Sigmoid colon (tissue), 3 donors: ENCODE data around the gene SNX5.

Experiments used
- POLR2A ChIP-seq, 2 donors: fragments of 450-650 bp; IDR thresholded peaks; one replicate each; pipeline ENCODE4 v1.6.1; 2016; ENCODE audit warnings: antibody characterized with exemption in 2 of 2, mild to moderate bottlenecking in 2 of 2, moderate library complexity in 2 of 2
- TF ChIP-seq, protein P1 (sequence below), 4 experiments: fragments of 450-650 bp in 3 of 4; fragments of 200-600 bp in 1 of 4; IDR thresholded peaks; one replicate each; pipeline ENCODE4 v1.5.1; 2016 to 2019; ENCODE audit warnings: antibody characterized with exemption in 4 of 4, mild to moderate bottlenecking in 3 of 4, moderate library complexity in 2 of 4

DNA sequence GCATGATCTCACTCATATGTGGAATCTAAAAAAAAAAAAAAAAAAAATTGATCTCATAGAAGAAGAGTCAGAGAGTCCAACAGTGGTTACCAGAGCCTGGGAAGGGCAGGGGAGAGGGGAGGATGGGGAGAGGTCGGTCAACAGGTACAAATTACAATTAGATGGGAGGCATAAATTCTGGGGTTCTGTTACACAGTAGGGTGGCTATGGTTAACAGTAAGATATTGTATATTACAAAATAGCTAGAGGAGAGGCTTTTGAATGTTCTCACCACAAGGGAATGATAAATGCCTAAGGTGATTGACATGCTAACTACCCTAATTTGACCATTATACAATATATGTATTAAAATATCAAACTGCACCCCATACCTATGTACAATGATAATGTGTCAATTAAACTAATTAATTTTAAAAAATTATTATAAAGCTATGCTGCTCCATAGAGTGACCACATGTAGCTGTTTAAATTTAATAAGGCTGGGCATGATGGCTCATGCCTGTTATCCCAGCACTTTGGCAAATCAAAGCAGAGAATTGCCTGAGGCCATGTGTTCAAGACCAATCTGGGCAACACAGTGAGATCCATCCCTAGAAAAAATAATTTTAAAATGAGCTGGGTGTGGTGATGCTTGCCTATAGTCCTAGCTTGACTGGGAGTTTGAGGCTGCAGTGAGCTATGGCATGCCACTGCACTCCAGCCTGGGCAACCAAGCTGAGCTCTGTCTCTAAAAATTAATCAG, 70.9 kb downstream of the SNX5 start:
- TF ChIP-seq, protein P1, sequence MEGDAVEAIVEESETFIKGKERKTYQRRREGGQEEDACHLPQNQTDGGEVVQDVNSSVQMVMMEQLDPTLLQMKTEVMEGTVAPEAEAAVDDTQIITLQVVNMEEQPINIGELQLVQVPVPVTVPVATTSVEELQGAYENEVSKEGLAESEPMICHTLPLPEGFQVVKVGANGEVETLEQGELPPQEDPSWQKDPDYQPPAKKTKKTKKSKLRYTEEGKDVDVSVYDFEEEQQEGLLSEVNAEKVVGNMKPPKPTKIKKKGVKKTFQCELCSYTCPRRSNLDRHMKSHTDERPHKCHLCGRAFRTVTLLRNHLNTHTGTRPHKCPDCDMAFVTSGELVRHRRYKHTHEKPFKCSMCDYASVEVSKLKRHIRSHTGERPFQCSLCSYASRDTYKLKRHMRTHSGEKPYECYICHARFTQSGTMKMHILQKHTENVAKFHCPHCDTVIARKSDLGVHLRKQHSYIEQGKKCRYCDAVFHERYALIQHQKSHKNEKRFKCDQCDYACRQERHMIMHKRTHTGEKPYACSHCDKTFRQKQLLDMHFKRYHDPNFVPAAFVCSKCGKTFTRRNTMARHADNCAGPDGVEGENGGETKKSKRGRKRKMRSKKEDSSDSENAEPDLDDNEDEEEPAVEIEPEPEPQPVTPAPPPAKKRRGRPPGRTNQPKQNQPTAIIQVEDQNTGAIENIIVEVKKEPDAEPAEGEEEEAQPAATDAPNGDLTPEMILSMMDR (IDR thresholded peaks at IDR 0.05): no peak
- TF ChIP-seq POLR2A (IDR thresholded peaks at IDR 0.05): no peak
